ENCODE data around the gene EMC6.
A peak's percentile ranks its signal among the peaks of the same experiment; 100 is the strongest.

EMC6 gene

DNA sequence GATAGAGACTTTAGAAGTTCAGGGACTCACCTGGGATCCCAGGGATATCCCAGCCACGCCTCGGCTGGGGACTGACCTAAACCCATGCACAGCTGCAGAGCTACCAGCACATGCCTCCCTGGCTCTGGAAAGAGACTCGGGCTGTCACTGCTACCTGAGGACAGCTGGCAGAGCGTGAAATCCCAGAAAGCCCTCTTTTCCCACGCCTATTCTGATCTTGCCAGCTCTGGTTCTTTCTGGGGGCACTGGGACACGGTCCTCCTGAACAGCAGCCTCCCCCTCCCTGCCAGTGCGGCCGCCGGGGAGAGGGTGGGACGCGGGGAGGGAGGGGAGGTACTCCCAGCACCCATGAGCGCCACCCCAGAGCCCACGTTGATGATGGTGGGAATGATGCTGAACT lies 16.6 kb downstream of the EMC6 start:
- H3K27me3 ChIP-seq (ENCODE audit: control insufficient read depth in 3 of 3, insufficient read depth in 3 of 3, low read depth in 1 of 3, low read length in 3 of 3): peaks cover 0 to 9% (median 0%) of the 10 kb centered on the region in 3 experiments
- H2BK12ac ChIP-seq (ENCODE audit: low read length): no peak overlapping the region
- WGBS, 2 donors (ENCODE audit: extremely low coverage in 2 of 2, insufficient read length in 2 of 2, insufficient replicate concordance in 1 of 2): no CpG with 5 or more reads among the region's 13 CpGs
- H3K18ac ChIP-seq (ENCODE audit: low read length): no peak overlapping the region
- no peak overlapping the region for H2BK5ac ChIP-seq (ENCODE audit: low read length)
- H4K8ac ChIP-seq (ENCODE audit: low read depth, low read length): no peak overlapping the region
- H3K4me3 ChIP-seq (ENCODE audit: low read length in 2 of 2): no peak overlapping the region
- DNase-seq (ENCODE audit: low spot score): no peak
- no peak overlapping the region for H2BK120ac ChIP-seq (ENCODE audit: low read depth, low read length)
- no peak overlapping the region for H3K27ac ChIP-seq (replicated peaks; ENCODE audit: low read length)
- peaks cover 2 to 9% of the 10 kb centered on the region in 2 donors for H3K4me1 ChIP-seq (ENCODE audit: control insufficient read depth in 2 of 2, insufficient read depth in 1 of 2, low read depth in 1 of 2, low read length in 2 of 2)
- H3K14ac ChIP-seq (ENCODE audit: low read length): no peak overlapping the region
- H3K4me2 ChIP-seq (ENCODE audit: insufficient read depth, low read length, poor library complexity, severe bottlenecking): no peak overlapping the region
- no peak overlapping the region for H3K23ac ChIP-seq (ENCODE audit: low read depth, low read length, poor library complexity)
- H3K36me3 ChIP-seq (replicated peaks in 1 of 2; ENCODE audit: control insufficient read depth in 2 of 2, insufficient read depth in 2 of 2, low read length in 2 of 2): no peaks in the 10 kb centered on the region
- no peak overlapping the region for H2AFZ ChIP-seq (ENCODE audit: low read length)
- no peak overlapping the region for H2AK5ac ChIP-seq (ENCODE audit: low read depth, low read length)
- H3K9ac ChIP-seq (ENCODE audit: low read depth, low read length, poor library complexity): no peak overlapping the region
- H3K9me3 ChIP-seq (replicated peaks in 1 of 2; ENCODE audit: control insufficient read depth in 2 of 2, insufficient read depth in 1 of 2, low read depth in 1 of 2, low read length in 2 of 2): no peaks in the 10 kb centered on the region
- peaks cover 2% of the 10 kb centered on the region for H3K79me1 ChIP-seq (ENCODE audit: low read depth, low read length)
- no peak overlapping the region for H2BK15ac ChIP-seq (ENCODE audit: low read length)
- H3K4ac ChIP-seq (ENCODE audit: low read length): no peak overlapping the region
- H4K91ac ChIP-seq (ENCODE audit: low read depth, low read length, poor library complexity): no peak overlapping the region

DNA sequence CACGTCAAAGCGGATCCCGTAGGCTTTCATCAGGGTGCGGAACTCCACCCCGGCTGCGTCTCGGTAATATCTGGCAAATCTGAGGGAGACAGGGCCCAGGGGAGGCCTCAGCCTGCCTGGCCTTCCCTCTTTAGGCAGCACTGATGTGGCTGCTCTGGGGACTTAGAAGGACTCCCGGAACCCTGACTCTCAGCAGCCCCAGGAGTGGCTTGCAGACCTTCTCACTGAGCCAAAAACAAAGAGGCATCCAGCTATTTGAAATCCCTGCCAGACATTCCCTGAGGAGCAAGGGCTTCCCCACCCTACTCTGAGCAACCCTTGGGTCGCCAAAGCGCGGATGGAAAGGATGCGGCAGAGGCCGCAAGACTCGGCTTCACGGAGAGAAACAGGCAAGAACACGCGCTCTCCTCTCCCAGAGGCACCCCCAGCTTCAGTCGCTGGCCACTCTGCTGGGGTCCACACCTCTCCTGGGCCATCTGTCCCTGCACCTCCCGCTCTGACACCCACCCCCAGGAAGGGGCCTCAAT lies 19.5 kb downstream of the EMC6 start:
- peaks cover 2% of the 10 kb centered on the region for H3K79me1 ChIP-seq (ENCODE audit: low read depth, low read length)
- DNase-seq (ENCODE audit: low spot score): no peak
- no peak overlapping the region for H3K23ac ChIP-seq (ENCODE audit: low read depth, low read length, poor library complexity)
- no peak overlapping the region for H2BK5ac ChIP-seq (ENCODE audit: low read length)
- H4K91ac ChIP-seq (ENCODE audit: low read depth, low read length, poor library complexity): no peak overlapping the region
- H3K27me3 ChIP-seq (ENCODE audit: control insufficient read depth in 3 of 3, insufficient read depth in 3 of 3, low read depth in 1 of 3, low read length in 3 of 3): peaks cover 0 to 6% (median 0%) of the 10 kb centered on the region in 3 experiments
- H3K14ac ChIP-seq (ENCODE audit: low read length): no peak overlapping the region
- H3K4ac ChIP-seq (ENCODE audit: low read length): no peak overlapping the region
- H3K27ac ChIP-seq (replicated peaks; ENCODE audit: low read length): no peak overlapping the region
- no peaks in the 10 kb centered on the region for H3K9me3 ChIP-seq (replicated peaks in 1 of 2; ENCODE audit: control insufficient read depth in 2 of 2, insufficient read depth in 1 of 2, low read depth in 1 of 2, low read length in 2 of 2)
- no peak overlapping the region for H3K4me3 ChIP-seq (ENCODE audit: low read length in 2 of 2)
- H2BK15ac ChIP-seq (ENCODE audit: low read length): no peak overlapping the region
- peak overlapping the region; percentile 50 for H3K9ac ChIP-seq (ENCODE audit: low read depth, low read length, poor library complexity)
- H2BK120ac ChIP-seq (ENCODE audit: low read depth, low read length): no peak overlapping the region
- no peak overlapping the region for H3K4me2 ChIP-seq (ENCODE audit: insufficient read depth, low read length, poor library complexity, severe bottlenecking)
- peaks cover 2 to 9% of the 10 kb centered on the region in 2 donors for H3K4me1 ChIP-seq (ENCODE audit: control insufficient read depth in 2 of 2, insufficient read depth in 1 of 2, low read depth in 1 of 2, low read length in 2 of 2)
- H2AFZ ChIP-seq (ENCODE audit: low read length): peak overlapping the region; percentile 81
- WGBS, 2 donors (ENCODE audit: extremely low coverage in 2 of 2, insufficient read length in 2 of 2, insufficient replicate concordance in 1 of 2): no CpG with 5 or more reads among the region's 19 CpGs
- no peak overlapping the region for H2AK5ac ChIP-seq (ENCODE audit: low read depth, low read length)
- H3K36me3 ChIP-seq (replicated peaks in 1 of 2; ENCODE audit: control insufficient read depth in 2 of 2, insufficient read depth in 2 of 2, low read length in 2 of 2): no peaks in the 10 kb centered on the region
- H4K8ac ChIP-seq (ENCODE audit: low read depth, low read length): no peak overlapping the region
- H2BK12ac ChIP-seq (ENCODE audit: low read length): no peak overlapping the region
- H3K18ac ChIP-seq (ENCODE audit: low read length): peak overlapping the region; percentile 63

DNA sequence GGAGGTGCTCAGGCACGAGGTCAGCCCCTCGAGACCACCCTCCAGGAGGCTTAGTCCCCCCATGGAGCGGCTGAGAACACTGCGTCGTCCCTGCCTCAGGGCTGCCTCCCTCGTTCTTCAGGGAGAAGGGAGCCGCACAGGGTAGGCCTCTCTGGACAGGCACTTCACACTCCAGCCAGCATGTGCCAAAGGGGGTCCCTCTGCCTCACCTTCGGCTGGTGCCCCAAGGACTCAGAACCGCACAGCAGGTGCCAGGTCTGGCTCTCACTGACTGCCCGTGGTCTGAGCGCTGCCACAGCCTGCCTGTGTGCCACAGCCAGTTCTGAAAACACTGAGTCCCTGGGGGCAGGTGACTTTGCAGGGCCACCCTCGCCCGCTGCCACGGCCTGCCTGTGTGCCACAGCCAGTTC lies 20.2 kb downstream of the EMC6 start:
- Histone ChIP-seq H3K36me3 (replicated peaks in 1 of 2; ENCODE audit: control insufficient read depth in 2 of 2, insufficient read depth in 2 of 2, low read length in 2 of 2) (no peaks in the 10 kb centered on the region), H2AK5ac (ENCODE audit: low read depth, low read length) (no peak overlapping the region), H4K8ac (ENCODE audit: low read depth, low read length) (no peak overlapping the region), H3K4me3 (ENCODE audit: low read length in 2 of 2) (no peak overlapping the region), H4K91ac (ENCODE audit: low read depth, low read length, poor library complexity) (no peak overlapping the region), H2BK15ac (ENCODE audit: low read length) (no peak overlapping the region), H3K23ac (ENCODE audit: low read depth, low read length, poor library complexity) (no peak overlapping the region), H3K4ac (ENCODE audit: low read length) (no peak overlapping the region), H3K4me1 (ENCODE audit: control insufficient read depth in 2 of 2, insufficient read depth in 1 of 2, low read depth in 1 of 2, low read length in 2 of 2) (peaks cover 2 to 9% of the 10 kb centered on the region in 2 donors), H3K9me3 (replicated peaks in 1 of 2; ENCODE audit: control insufficient read depth in 2 of 2, insufficient read depth in 1 of 2, low read depth in 1 of 2, low read length in 2 of 2) (no peaks in the 10 kb centered on the region), H3K79me1 (ENCODE audit: low read depth, low read length) (peaks cover 2% of the 10 kb centered on the region), H2BK12ac (ENCODE audit: low read length) (no peak overlapping the region), H3K4me2 (ENCODE audit: insufficient read depth, low read length, poor library complexity, severe bottlenecking) (no peak overlapping the region), H3K27me3 (ENCODE audit: control insufficient read depth in 3 of 3, insufficient read depth in 3 of 3, low read depth in 1 of 3, low read length in 3 of 3) (peaks cover 0 to 8% (median 1%) of the 10 kb centered on the region in 3 experiments), H3K27ac (replicated peaks; ENCODE audit: low read length) (no peak overlapping the region), H3K14ac (ENCODE audit: low read length) (no peak overlapping the region), H2AFZ (ENCODE audit: low read length) (no peak overlapping the region), H3K9ac (ENCODE audit: low read depth, low read length, poor library complexity) (no peak overlapping the region), H3K18ac (ENCODE audit: low read length) (no peak overlapping the region), H2BK120ac (ENCODE audit: low read depth, low read length) (no peak overlapping the region), H2BK5ac (ENCODE audit: low read length) (no peak overlapping the region)
- no peak for DNase-seq (ENCODE audit: low spot score)
- no CpG with 5 or more reads among the region's 14 CpGs for WGBS, 2 donors (ENCODE audit: extremely low coverage in 2 of 2, insufficient read length in 2 of 2, insufficient replicate concordance in 1 of 2)

DNA sequence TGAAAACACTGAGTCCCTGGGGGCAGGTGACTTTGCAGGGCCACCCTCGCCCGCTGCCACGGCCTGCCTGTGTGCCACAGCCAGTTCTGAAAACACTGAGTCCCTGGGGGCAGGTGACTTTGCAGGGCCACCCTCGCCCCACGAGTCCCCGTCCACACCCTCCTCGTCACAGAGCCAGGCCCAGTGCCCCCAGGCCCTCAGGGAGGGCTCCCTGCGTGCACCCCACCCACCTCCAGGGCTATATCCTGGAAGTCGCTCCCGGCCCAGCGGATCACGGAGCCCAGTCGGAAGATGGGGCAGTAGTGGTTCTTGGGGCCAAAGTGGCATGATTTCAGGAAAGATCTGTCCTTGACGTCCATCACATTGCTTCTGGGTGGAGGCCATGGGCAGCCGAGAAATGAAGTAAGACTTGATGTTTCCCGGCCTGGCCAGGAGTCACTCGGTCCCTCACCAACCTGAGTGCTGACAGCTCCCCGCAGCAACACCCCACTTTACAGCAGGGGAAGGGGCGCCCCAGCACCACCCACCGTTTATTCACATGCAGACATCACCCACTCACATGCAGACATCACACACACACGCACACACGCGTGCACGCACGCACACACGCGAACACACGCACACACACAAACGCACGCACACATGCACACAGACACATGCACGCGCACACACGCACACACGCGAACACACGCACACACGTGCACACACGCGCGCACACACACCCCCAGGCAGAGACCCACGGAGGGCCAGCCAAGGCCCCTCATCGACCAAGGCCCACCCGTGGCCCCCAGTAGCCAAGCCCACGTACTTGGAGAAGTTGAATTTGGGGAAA lies 20.9 kb downstream of the EMC6 start:
- Histone ChIP-seq H3K4me2 (ENCODE audit: insufficient read depth, low read length, poor library complexity, severe bottlenecking) (no peak overlapping the region), H4K8ac (ENCODE audit: low read depth, low read length) (no peak overlapping the region), H2AK5ac (ENCODE audit: low read depth, low read length) (peak overlapping the region; percentile 37), H3K9me3 (replicated peaks in 1 of 2; ENCODE audit: control insufficient read depth in 2 of 2, insufficient read depth in 1 of 2, low read depth in 1 of 2, low read length in 2 of 2) (no peaks in the 10 kb centered on the region), H3K14ac (ENCODE audit: low read length) (peak overlapping the region; percentile 75), H4K91ac (ENCODE audit: low read depth, low read length, poor library complexity) (no peak overlapping the region), H3K9ac (ENCODE audit: low read depth, low read length, poor library complexity) (peak overlapping the region; percentile 21), H3K4ac (ENCODE audit: low read length) (no peak overlapping the region), H3K27me3 (ENCODE audit: control insufficient read depth in 3 of 3, insufficient read depth in 3 of 3, low read depth in 1 of 3, low read length in 3 of 3) (peaks cover 1 to 15% (median 6%) of the 10 kb centered on the region in 3 experiments), H2BK12ac (ENCODE audit: low read length) (no peak overlapping the region), H3K27ac (replicated peaks; ENCODE audit: low read length) (no peak overlapping the region), H3K79me1 (ENCODE audit: low read depth, low read length) (peaks cover 2% of the 10 kb centered on the region), H3K23ac (ENCODE audit: low read depth, low read length, poor library complexity) (peak overlapping the region; percentile 97), H2BK120ac (ENCODE audit: low read depth, low read length) (no peak overlapping the region), H2BK15ac (ENCODE audit: low read length) (peak overlapping the region; percentile 71), H2BK5ac (ENCODE audit: low read length) (peak overlapping the region; percentile 53), H3K4me3 (ENCODE audit: low read length in 2 of 2) (peak overlapping the region in 1 of 2 donors; percentile 67), H3K18ac (ENCODE audit: low read length) (peak overlapping the region; percentile 27), H3K36me3 (replicated peaks in 1 of 2; ENCODE audit: control insufficient read depth in 2 of 2, insufficient read depth in 2 of 2, low read length in 2 of 2) (no peaks in the 10 kb centered on the region), H2AFZ (ENCODE audit: low read length) (no peak overlapping the region), H3K4me1 (ENCODE audit: control insufficient read depth in 2 of 2, insufficient read depth in 1 of 2, low read depth in 1 of 2, low read length in 2 of 2) (peaks cover 2 to 9% of the 10 kb centered on the region in 2 donors)
- 100% methylated on average over 3 of the region's 44 CpGs; no CpG with 5 or more reads in 1 of the 2 donors for WGBS, 2 donors (ENCODE audit: extremely low coverage in 2 of 2, insufficient read length in 2 of 2, insufficient replicate concordance in 1 of 2)
- DNase-seq (ENCODE audit: low spot score): no peak

Data from neuronal stem cell (in vitro differentiated cells).